Mesendoderm (in vitro differentiated cells): ENCODE data around the gene MAU2.

Experiments used
- DNase-seq: peaks from one replicate; pipeline ENCODE4 v3.0.0; 2013
- H2AK5ac ChIP-seq: 2 replicates; pipeline ENCODE4 v1.6.1; 2013; ENCODE audit warnings: low read length, inconsistent platforms
- H2BK120ac ChIP-seq: 2 replicates; pipeline ENCODE4 v1.6.1; 2013; ENCODE audit warnings: low read depth, mild to moderate bottlenecking, low read length, moderate library complexity, mixed read lengths
- H2BK15ac ChIP-seq: replicated peaks from 2 replicates; pipeline ENCODE4 v1.6.1; 2013; ENCODE audit warnings: low read depth, mild to moderate bottlenecking, moderate library complexity
- H2BK5ac ChIP-seq: 2 replicates; pipeline ENCODE4 v1.6.1; 2013; ENCODE audit warnings: low read length, inconsistent platforms
- H3K18ac ChIP-seq: 2 replicates; pipeline ENCODE4 v1.6.1; 2013; ENCODE audit warnings: mild to moderate bottlenecking, low read length, mixed read lengths
- H3K23ac ChIP-seq: one replicate; pipeline ENCODE4 v1.6.1; 2013; ENCODE audit warnings: low read length
- H3K27ac ChIP-seq: 2 replicates; pipeline ENCODE4 v1.5.1; 2013; ENCODE audit warnings: low read depth, mild to moderate bottlenecking, inconsistent platforms, low read length, moderate library complexity
- H3K27me3 ChIP-seq: 2 replicates; pipeline ENCODE4 v1.6.1; 2013; ENCODE audit warnings: low read length, control low read depth, mild to moderate bottlenecking, inconsistent platforms; ENCODE audit not compliant: insufficient read depth, poor library complexity
- H3K36me3 ChIP-seq: 2 replicates; pipeline ENCODE4 v1.6.1; 2013; ENCODE audit warnings: low read length, inconsistent platforms; ENCODE audit not compliant: control insufficient read depth, insufficient read depth
- H3K4ac ChIP-seq: one replicate; pipeline ENCODE4 v1.6.1; 2013; ENCODE audit warnings: low read depth, mild to moderate bottlenecking, low read length, moderate library complexity
- H3K4me1 ChIP-seq: 2 replicates; pipeline ENCODE4 v1.6.1; 2013; ENCODE audit warnings: low read depth, low read length, inconsistent platforms; ENCODE audit not compliant: control insufficient read depth
- H3K4me2 ChIP-seq: 2 replicates; pipeline ENCODE4 v1.6.1; 2013; ENCODE audit warnings: low read length
- H3K4me3 ChIP-seq: 2 replicates; pipeline ENCODE4 v1.5.1; 2013; ENCODE audit warnings: mild to moderate bottlenecking, low read length
- H3K56ac ChIP-seq: one replicate; pipeline ENCODE4 v1.6.1; 2013; ENCODE audit warnings: low read length
- H3K79me1 ChIP-seq: 2 replicates; pipeline ENCODE4 v1.6.1; 2013; ENCODE audit warnings: low read length, inconsistent platforms
- H3K79me2 ChIP-seq: 2 replicates; pipeline ENCODE4 v1.6.1; 2013; ENCODE audit warnings: mild to moderate bottlenecking, low read length; ENCODE audit not compliant: control insufficient read depth, insufficient read depth
- H3K9ac ChIP-seq: 2 replicates; pipeline ENCODE4 v1.6.1; 2013; ENCODE audit warnings: low read length, inconsistent platforms
- H4K5ac ChIP-seq: one replicate; pipeline ENCODE4 v1.6.1; 2013; ENCODE audit warnings: low read length
- H4K8ac ChIP-seq: one replicate; pipeline ENCODE4 v1.6.1; 2013; ENCODE audit warnings: low read depth, mild to moderate bottlenecking, control low read depth, low read length, moderate library complexity
- WGBS: extraction: QIAGEN DNeasy Blood & Tissue Kit; methylation state at CpG from one replicate; pipeline ENCODE4 v1.1.7; 2013; ENCODE audit warnings: low lambda C conversion rate, missing lambda C conversion rate; ENCODE audit not compliant: insufficient coverage; ENCODE audit errors: extremely low coverage; 5-methylcytosine and 5-hydroxymethylcytosine counted together

MAU2 gene

GRCh38 chr19:19327672-19328071 is 7.0 kb downstream of the MAU2 start:
- Histone ChIP-seq H3K79me1 (peaks cover 9% of the 10 kb centered on the region), H3K4me3 (no peak overlapping the region), H3K36me3 (peaks cover 3% of the 10 kb centered on the region), H2AK5ac (no peak overlapping the region), H2BK120ac (no peak overlapping the region), H3K9ac (no peak overlapping the region), H3K4ac (no peak overlapping the region), H3K79me2 (peaks cover 8% of the 10 kb centered on the region), H2BK15ac (no peak overlapping the region), H3K23ac (no peak overlapping the region), H4K5ac (no peak overlapping the region), H3K18ac (no peak overlapping the region), H3K27me3 (no peaks in the 10 kb centered on the region), H4K8ac (no peak overlapping the region), H2BK5ac (no peak overlapping the region), H3K4me2 (no peak overlapping the region), H3K56ac (no peak overlapping the region), H3K27ac (no peak overlapping the region), H3K4me1 (no peaks in the 10 kb centered on the region)
- no CpG with 5 or more reads among the region's 8 CpGs for WGBS
- no peak for DNase-seq

GRCh38 chr19:19329126-19329525 is 8.5 kb downstream of the MAU2 start:
- no peak overlapping the region for H3K9ac ChIP-seq
- H2BK15ac ChIP-seq, result no peak overlapping the region
- H3K4me1 ChIP-seq, result no peaks in the 10 kb centered on the region
- H2BK120ac ChIP-seq, result no peak overlapping the region
- H4K8ac ChIP-seq, result no peak overlapping the region
- peaks cover 9% of the 10 kb centered on the region for H3K79me1 ChIP-seq
- no peak overlapping the region for H2BK5ac ChIP-seq
- H3K23ac ChIP-seq, result no peak overlapping the region
- no peak overlapping the region for H3K4me2 ChIP-seq
- no peak overlapping the region for H4K5ac ChIP-seq
- no peaks in the 10 kb centered on the region for H3K27me3 ChIP-seq
- no peak overlapping the region for H3K27ac ChIP-seq
- H3K79me2 ChIP-seq, result peaks cover 5% of the 10 kb centered on the region
- DNase-seq, result no peak
- no peak overlapping the region for H3K56ac ChIP-seq
- H3K4me3 ChIP-seq, result no peak overlapping the region
- no peak overlapping the region for H3K4ac ChIP-seq
- WGBS, result no CpG with 5 or more reads among the region's 6 CpGs
- H3K36me3 ChIP-seq, result peaks cover 3% of the 10 kb centered on the region
- no peak overlapping the region for H2AK5ac ChIP-seq
- no peak overlapping the region for H3K18ac ChIP-seq

GRCh38 chr19:19334063-19334988 is 13.7 kb downstream of the MAU2 start:
- no peak overlapping the region for H4K8ac ChIP-seq
- no peak overlapping the region for H3K18ac ChIP-seq
- no peaks in the 10 kb centered on the region for H3K27me3 ChIP-seq
- H3K36me3 ChIP-seq, result peaks cover 8% of the 10 kb centered on the region
- no peaks in the 10 kb centered on the region for H3K79me2 ChIP-seq
- H3K27ac ChIP-seq, result no peak overlapping the region
- H3K4me1 ChIP-seq, result no peaks in the 10 kb centered on the region
- no peak overlapping the region for H2BK120ac ChIP-seq
- H2AK5ac ChIP-seq, result no peak overlapping the region
- no peak overlapping the region for H3K4ac ChIP-seq
- H3K23ac ChIP-seq, result no peak overlapping the region
- no peak for DNase-seq
- no peak overlapping the region for H2BK5ac ChIP-seq
- H3K4me3 ChIP-seq, result no peak overlapping the region
- H2BK15ac ChIP-seq, result no peak overlapping the region
- no peak overlapping the region for H3K56ac ChIP-seq
- no peak overlapping the region for H3K9ac ChIP-seq
- WGBS, result no CpG with 5 or more reads among the region's 22 CpGs
- H4K5ac ChIP-seq, result no peak overlapping the region
- H3K79me1 ChIP-seq, result peaks cover 4% of the 10 kb centered on the region
- H3K4me2 ChIP-seq, result no peak overlapping the region

- Histone ChIP-seq H3K9ac (no peak overlapping the region), H3K4me1 (no peaks in the 10 kb centered on the region), H2BK15ac (no peak overlapping the region), H4K5ac (no peak overlapping the region), H4K8ac (no peak overlapping the region), H3K27ac (no peak overlapping the region), H2AK5ac (no peak overlapping the region), H3K79me2 (no peaks in the 10 kb centered on the region), H3K36me3 (peaks cover 8% of the 10 kb centered on the region), H3K4ac (no peak overlapping the region), H3K56ac (no peak overlapping the region), H3K79me1 (peaks cover 4% of the 10 kb centered on the region), H2BK120ac (no peak overlapping the region), H3K18ac (no peak overlapping the region), H3K4me3 (no peak overlapping the region), H3K4me2 (no peak overlapping the region), H3K27me3 (no peaks in the 10 kb centered on the region), H2BK5ac (no peak overlapping the region), H3K23ac (no peak overlapping the region)
- no CpG with 5 or more reads among the region's 3 CpGs for WGBS
- no peak for DNase-seq
Measured at GRCh38 chr19:19334989-19335344, 14.3 kb downstream of the MAU2 start.

DNA sequence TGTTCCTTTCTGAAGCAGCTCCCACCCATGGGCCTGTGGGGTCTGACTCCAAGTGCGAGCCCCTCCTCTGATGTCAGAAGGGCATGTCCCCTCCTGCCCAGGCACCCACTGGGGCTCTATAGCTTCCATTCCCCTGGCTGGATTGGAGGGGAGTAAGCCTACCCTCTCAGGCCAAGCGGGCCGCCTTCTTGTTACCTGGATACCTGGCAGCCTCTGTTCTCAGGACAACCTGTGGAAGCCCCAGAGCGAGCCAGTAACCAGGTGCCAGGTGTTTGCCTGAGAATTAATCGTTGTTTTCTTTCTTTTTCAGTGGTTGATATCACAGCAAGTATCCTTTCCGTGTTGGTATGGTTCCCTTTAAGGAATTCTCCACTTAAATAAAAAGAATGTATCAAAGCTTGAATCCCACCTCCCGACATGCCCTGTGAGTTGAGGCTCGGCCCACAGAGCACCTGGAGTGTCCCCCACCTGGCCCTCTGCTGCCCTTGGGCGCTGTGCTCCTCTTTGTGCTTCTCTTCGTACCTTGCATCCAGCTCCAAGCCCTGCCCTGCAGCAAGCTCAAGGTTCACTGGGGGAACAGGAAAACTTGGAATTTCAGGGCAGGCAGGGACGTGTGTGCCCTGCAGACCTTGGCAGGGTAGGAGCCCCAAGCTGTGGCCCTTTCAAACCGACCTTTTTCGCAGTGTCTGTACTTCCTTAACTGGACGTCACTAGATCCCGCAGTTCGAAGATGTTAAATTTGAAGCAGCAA is 15.0 kb downstream of the MAU2 start:
- Histone ChIP-seq H3K27ac (no peak overlapping the region), H3K27me3 (no peaks in the 10 kb centered on the region), H2BK120ac (no peak overlapping the region), H3K9ac (no peak overlapping the region), H3K36me3 (peaks cover 8% of the 10 kb centered on the region), H3K4me1 (no peaks in the 10 kb centered on the region), H2AK5ac (no peak overlapping the region), H3K4me2 (no peak overlapping the region), H3K4me3 (no peak overlapping the region), H3K4ac (no peak overlapping the region), H3K18ac (no peak overlapping the region), H3K79me2 (no peaks in the 10 kb centered on the region), H2BK15ac (no peak overlapping the region), H4K5ac (no peak overlapping the region), H2BK5ac (no peak overlapping the region), H3K23ac (no peak overlapping the region), H3K79me1 (peaks cover 4% of the 10 kb centered on the region), H4K8ac (no peak overlapping the region), H3K56ac (no peak overlapping the region)
- WGBS, result no CpG with 5 or more reads among the region's 16 CpGs
- no peak for DNase-seq
